PC-3 (cell line): ENCODE results near the gene UQCC2.

Source experiments
- EZH2phosphoT487 ChIP-seq: fragments of 300-600 bp; sonication (generic); IDR thresholded peaks from 2 replicates; pipeline ENCODE4 v1.6.1; 2018; ENCODE audit warnings: mild to moderate bottlenecking, antibody characterized with exemption, low read length, borderline replicate concordance
- TF ChIP-seq, protein P1 (sequence below): fragments of 300-600 bp; sonication (generic); conservative IDR thresholded peaks from 2 replicates; pipeline ENCODE4 v1.5.1; 2017; ENCODE audit warnings: antibody characterized with exemption, low read depth, mild to moderate bottlenecking, low read length

DNA sequence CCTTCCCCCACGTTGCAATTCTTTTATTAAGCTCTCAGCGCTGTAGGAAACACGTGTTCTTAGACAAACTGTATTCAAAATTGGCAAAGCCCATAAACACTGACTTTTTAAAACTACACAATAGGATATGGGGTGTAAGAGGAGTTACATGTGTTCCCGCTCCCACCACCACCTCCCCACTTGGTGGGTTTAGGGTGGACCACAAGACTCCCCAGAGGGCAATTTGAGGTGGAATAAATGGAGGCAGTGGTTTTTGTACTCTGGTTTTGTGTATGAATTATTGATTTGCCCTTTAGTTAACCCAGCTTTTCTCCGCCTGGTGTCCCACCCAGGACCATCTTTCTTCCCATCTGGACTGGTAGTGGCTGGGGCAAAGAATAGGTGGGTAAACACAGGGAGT, 3.7 kb downstream of the UQCC2 start:
- TF ChIP-seq, protein P1, sequence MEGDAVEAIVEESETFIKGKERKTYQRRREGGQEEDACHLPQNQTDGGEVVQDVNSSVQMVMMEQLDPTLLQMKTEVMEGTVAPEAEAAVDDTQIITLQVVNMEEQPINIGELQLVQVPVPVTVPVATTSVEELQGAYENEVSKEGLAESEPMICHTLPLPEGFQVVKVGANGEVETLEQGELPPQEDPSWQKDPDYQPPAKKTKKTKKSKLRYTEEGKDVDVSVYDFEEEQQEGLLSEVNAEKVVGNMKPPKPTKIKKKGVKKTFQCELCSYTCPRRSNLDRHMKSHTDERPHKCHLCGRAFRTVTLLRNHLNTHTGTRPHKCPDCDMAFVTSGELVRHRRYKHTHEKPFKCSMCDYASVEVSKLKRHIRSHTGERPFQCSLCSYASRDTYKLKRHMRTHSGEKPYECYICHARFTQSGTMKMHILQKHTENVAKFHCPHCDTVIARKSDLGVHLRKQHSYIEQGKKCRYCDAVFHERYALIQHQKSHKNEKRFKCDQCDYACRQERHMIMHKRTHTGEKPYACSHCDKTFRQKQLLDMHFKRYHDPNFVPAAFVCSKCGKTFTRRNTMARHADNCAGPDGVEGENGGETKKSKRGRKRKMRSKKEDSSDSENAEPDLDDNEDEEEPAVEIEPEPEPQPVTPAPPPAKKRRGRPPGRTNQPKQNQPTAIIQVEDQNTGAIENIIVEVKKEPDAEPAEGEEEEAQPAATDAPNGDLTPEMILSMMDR = no peak
- TF ChIP-seq EZH2phosphoT487 = no peak
